GM12892 (cell line): ENCODE results near the gene SLC18B1.

ENCODE experiments used
- POLR2A ChIP-seq: IDR thresholded peaks from 2 replicates; pipeline ENCODE4 v1.6.1; 2011; ENCODE audit warnings: low read depth, low read length, control low read depth
- POLR2AphosphoS5 ChIP-seq: IDR thresholded peaks from 2 replicates; pipeline ENCODE4 v1.6.1; 2011; ENCODE audit warnings: low read depth, low read length, control low read depth
- TAF1 ChIP-seq: IDR thresholded peaks from 2 replicates; pipeline ENCODE4 v1.6.1; 2011; ENCODE audit warnings: low read depth, mild to moderate bottlenecking, control low read depth, low read length, borderline replicate concordance

GRCh38 chr6:132812255-132812732 lies 13.9 kb upstream of the SLC18B1 start:
- TF ChIP-seq POLR2AphosphoS5 (no peak), POLR2A (no peak), TAF1 (no peak)
